Measurements from ENCODE around the gene KBTBD12.

The KBTBD12 gene

DNA sequence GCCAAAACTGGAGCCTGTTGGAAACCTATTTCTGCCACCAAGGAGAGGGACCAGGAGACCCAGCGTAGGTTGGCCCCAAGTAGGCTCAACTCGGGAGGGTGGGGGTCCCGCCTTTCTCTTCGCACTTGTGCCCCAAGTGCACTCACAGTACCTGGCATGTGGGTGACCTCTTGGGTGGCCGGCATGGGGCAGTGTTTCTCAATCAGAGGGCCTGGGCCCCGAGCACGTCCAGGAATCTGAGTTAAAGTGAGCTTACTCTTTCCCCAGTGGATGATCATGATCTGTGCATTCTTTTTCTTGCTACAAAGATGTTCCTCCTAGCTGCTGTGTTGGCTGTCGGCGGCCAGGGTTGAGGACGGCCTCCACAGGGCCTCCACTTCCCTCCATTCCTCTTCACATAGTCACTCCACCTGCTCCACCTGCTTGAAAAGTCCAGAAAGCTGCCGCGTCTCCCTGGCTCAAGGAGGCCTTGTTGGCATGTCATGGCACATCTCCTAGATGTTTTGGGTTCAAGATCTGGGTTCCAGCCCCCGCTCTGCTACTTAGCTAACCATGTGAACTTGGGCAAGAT lies 70.7 kb downstream of the KBTBD12 start:
- DNase-seq (ENCODE audit: low read depth): no peak

DNA sequence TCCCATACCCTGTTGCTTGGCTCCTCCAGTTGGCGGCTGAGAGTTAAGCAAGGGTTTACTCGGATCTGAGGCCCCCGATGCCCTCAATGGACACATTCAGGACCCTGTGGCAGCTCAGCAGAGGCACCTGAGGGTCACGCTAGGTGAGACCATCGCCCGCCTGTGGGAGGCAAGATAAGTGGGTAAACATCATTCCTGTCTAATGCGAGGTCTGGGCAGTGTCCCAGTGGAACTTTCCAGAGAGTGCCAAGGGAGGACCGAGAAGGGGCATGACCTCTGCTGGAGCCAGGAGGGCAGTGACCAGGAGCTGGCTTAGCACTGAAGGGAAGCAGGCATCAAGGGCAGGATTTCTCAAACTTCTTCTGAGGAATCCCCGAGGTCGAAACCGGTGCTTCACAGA lies 71.8 kb downstream of the KBTBD12 start:
- DNase-seq (ENCODE audit: low read depth): no peak

DNA sequence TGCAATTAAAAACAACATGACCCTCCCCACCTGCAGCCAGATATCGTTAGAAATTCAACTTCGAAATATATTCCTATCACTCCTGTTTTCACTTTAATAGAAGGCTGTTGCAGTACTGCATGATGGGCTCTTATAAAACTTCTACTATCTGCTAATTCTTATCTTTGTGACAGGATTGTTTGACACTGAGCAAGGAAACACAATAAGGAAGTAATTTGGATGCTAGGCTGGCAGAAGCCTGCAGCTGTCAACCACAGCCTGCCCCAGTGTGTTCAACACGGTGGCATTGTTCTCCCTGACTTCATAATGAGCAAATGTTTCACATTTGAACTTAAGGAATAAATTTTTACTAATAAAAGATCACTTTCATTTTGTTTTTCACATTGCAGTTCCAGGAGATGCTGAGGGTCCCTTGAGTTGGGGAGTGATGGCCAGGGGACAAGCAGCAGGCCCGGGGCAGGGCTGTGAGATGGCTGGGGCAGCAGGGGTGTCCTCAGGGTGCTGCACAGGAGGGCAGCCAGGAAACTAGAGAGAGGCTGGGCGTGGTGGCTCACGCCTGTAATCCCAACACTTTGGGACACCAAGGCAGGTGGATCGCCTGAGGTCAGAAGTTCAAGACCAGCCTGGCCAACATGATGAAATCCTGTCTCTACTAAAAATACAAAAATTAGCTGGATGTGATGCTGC lies 72.4 kb downstream of the KBTBD12 start:
- no peak for DNase-seq (ENCODE audit: low read depth)

DNA sequence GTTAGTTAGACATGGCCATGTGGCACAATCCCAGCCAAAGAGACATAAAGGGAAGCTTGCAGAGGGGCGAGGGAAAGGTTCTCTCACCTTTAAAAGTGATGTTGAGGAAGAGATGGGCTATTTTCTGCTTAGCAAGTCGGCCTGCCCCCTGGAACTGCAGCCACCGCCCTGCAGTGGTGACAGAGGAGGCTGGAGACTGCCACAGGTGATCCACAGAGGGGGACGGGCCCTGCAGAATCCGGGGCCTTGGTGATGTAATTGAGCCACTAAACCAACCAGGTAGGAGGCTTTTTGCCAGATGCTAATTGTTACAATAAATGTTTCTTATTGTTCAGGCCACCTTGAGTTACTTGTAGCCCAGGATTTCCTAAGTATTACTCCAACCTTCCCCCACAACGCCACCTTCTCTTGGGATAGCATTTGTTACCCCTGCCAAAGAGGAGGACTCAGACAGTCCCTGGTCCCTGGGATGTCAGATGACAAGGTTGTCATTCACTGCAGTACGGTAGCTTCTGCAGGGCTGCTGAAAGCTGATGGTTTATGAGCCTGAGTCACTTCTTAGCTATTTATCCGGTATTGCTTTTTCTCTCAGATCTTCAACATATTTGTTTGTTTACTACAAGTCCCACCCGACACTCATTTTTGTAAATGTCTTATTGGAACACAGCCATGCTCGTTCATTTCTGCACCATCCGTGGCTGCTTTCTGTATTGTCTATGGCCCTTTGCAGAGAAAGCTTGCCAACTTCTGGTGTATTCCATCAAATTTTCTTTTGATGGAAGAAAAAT lies 73.9 kb downstream of the KBTBD12 start:
- no peak for DNase-seq (ENCODE audit: low read depth)

DNA sequence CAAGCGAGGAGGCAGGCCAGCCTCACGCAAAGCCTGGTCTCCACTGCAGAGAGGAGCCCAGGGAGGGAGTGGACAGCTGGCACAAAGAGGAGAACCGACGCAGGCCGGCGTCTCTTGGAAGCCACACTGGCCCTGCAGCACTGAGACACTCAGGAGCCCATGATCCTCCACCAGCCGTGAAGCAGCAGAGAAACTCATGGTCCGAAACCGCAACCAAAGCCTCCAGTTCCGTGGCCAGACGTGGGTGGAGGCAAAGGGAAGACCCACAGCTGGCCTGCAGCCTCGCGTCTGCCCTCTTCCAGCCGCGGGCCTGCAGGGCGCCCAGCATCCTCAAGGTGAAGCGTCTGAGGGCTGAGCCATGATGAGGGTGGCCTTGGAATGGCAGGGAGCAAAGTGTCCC lies 75.0 kb downstream of the KBTBD12 start:
- no peak for DNase-seq (ENCODE audit: low read depth)

DNA sequence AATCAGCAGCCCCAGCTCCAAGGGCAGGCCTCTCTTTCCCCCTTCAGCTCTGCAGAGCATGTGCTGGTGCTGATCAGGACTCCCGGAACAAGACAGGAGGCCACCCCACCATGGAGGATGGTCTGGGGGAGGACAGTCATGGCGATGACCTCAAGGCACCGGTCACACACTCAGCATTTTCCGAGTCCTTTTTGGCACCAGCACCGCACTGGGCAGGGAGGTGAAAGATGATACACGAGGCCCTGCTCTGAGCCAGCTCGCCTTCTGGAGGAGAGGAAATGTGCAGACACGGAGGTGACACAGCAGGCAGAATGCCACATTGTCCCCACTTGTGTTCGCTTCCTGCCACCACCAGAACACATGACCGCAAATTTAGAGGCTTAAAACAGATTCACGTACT lies 75.4 kb downstream of the KBTBD12 start:
- DNase-seq (ENCODE audit: low read depth): no peak

DNA sequence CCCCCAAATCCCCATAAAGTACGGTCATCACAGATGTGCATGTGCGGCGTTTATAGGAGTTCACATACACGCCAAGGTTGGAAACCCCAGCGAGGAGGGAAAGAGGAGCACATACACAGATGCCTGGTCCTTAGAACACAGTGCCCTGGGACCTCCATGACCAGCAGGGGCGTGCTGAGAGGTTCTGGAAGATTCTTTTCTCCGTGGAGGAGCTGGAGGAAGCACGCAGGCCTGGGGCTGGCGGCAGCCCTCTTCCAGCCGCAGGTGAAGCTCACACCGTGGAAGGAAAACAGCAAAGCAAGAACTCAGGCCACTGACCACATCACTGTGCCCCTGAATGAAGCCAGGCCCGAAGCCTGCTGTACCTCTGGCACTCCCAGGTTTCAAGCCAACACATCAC lies 76.2 kb downstream of the KBTBD12 start:
- no peak for DNase-seq (ENCODE audit: low read depth)

DNA sequence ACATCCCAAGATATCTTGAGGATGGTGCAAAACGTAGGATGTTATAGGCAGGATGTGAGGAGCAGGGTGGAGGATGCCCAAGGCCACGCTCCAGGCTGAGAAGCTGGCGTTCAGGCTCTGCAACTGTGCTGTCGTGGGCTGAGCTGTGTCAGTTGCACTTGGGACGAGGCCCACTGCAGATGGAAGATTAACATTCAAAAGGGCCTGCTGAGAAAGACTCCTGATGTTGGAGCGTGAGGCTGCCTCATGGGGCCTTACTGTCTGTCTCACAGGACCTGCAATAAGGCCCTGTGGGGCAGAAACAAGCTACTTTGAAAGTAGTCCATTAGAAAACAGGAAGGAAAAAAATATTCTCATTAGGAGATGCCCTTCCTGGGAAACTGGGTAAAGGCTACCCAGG lies 76.6 kb downstream of the KBTBD12 start:
- DNase-seq (ENCODE audit: low read depth): no peak

DNA sequence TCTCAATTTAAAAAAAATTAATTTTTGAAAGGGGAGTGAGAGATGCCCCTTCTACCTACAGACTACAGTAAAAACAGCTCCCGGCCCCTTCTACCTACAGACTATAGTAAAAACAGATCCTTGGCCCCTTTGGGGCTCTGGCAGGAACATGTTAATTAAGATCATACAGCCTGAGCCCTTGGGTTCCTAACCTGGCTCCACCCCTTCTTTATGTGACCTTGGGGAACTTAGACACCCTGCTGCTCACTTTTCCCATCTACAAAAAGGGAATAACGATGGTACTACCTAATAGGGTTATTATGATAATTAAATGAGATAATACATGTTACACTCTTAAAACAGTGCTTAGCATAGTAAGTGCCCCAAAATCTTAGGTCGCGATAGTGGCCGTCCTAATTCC lies 77.1 kb downstream of the KBTBD12 start:
- DNase-seq (ENCODE audit: low read depth): no peak

DNA sequence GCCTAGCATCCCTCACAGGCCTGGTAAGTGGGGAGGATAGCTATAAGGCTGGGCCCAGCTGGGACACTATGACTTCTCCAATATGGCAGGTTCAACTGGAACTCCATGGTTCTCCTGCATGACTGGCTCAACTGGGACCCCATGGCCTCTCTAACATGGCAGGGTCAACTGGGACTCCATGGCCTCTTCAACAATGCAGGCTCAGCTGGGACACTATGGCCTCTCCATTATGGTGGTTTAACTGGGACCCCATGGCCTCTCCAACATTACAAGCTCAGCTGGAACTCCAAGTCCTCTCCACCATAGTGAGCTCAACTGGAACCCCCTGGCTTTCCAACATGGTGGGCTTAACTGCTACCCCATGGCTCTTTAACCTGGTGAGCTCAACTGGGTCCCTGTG lies 79.0 kb downstream of the KBTBD12 start:
- no peak for DNase-seq (ENCODE audit: low read depth)

DNA sequence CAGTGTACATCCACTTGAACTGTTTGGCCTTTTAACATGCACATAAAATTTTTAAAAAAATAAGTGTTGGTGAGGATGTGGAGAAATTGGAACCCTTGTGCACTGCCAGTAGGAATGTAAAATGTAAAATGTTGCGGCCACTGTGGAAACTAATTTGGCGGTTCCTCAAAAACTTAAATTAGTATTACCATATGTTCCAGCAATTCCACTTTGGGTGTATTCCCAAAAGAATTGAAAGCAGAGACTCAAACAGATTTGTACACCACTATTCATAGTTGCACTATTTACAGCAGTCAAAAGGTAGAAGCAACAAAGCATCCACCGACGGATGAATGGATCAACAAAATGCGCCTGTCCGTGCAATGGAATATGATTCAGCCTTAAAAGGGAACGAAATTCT lies 82.0 kb downstream of the KBTBD12 start:
- no peak for DNase-seq (ENCODE audit: low read depth)

DNA sequence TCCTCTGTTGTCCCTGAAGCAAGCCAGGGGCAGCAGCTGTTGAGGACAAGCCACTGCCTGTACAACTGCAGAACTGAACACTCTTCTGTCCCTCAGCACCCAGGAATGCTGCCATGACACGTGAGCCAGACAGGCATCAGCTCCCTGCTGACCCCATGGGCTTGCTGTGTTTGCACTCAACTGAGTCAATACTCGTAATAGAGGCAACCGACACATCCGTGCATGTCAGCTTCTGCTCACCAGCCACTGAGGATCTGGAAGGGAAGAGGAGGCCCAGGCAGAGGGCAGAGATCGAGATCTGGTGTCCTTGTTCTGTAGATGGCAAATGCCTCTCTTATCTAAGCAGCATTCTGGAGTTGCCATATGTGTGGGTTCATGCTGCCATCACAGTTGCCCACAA lies 82.9 kb downstream of the KBTBD12 start:
- DNase-seq (ENCODE audit: low read depth): no peak

DNA sequence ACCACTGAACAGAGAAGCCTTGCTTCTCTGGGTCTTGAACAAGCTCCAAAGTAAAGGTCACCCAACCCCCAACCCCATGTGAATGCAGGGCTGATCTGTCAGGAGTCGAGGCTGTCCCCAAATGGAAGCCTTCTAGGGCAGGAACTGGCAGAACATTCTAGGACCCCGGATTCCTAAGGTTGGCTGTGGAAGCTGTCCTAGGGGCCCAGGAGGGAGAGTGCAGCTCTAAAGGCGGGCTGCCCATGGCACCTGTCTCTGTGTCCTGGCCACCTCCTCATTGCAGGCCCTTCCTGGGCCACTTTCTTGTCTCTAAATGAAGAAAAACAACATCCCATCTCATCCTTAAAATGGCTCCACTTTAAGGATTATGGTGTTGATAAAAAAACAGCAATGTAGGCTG lies 83.6 kb downstream of the KBTBD12 start:
- no peak for DNase-seq (ENCODE audit: low read depth)

DNA sequence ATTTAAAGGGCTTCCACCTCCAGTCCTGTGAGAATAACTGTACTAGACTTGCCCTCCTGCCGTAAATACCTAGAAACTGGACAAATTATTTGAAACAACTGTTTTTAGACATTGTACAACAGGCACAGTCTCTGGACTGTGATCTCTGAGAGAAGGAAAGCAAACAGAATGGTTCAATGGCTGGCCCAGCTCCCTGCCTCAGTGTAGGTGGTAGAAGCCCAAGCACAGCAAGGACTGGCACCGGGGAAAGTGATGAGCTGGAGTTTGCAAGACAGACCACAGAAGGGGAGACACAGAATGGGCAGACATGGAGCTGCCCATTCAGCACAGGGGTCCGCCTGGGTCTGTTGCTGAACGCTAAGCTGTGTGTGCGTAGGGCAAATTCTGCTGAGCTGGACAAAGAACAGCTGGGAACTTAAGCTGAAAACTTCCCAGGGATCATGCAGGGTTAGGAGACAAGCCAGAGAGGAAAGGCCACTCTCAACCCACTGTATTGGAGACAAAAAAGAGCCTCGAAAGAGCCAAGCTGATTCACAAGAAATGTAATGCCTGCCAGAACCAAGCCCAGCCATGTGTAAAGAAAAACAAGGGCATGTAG lies 84.6 kb downstream of the KBTBD12 start:
- DNase-seq (ENCODE audit: low read depth): no peak

DNA sequence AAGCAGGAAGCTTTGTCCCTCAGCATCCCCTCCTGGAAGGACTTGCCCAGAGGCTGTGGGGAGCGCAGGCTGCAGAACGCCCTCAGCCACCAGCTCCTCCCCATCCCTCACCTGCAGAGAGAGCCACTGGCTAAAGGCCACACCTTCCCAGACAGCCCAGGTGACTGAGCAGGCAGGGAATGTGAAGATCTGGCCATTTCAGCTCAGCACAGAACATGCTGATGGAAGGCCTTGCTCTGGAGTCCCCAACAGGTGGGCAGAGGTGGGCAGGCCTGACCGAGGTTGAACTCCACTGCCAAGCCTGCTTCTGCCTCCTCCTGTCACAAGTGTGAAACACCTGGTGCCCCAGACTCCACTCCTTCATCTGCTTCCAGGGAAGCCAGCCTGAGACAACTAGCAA lies 86.5 kb downstream of the KBTBD12 start:
- no peak for DNase-seq (ENCODE audit: low read depth)

DNA sequence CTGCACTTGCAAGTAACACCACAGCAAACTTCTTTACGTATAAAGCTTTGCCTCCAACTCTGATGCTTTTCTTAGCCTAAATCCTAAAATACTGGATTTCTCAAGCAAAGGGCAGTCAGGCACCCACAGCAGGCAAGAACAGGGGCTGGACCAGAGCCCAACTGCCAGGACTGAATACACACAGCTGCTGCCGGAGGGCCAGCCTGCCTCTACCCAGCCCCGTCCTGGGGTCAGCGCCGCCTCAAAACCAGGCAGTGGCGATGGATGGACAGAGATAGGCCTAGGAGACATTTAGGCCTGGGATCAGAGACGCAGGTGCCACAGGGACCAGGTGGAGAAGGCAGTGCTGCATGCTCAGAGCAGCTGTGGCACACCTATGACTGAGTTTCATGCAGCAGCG lies 89.6 kb downstream of the KBTBD12 start:
- DNase-seq (ENCODE audit: low read depth): no peak

DNA sequence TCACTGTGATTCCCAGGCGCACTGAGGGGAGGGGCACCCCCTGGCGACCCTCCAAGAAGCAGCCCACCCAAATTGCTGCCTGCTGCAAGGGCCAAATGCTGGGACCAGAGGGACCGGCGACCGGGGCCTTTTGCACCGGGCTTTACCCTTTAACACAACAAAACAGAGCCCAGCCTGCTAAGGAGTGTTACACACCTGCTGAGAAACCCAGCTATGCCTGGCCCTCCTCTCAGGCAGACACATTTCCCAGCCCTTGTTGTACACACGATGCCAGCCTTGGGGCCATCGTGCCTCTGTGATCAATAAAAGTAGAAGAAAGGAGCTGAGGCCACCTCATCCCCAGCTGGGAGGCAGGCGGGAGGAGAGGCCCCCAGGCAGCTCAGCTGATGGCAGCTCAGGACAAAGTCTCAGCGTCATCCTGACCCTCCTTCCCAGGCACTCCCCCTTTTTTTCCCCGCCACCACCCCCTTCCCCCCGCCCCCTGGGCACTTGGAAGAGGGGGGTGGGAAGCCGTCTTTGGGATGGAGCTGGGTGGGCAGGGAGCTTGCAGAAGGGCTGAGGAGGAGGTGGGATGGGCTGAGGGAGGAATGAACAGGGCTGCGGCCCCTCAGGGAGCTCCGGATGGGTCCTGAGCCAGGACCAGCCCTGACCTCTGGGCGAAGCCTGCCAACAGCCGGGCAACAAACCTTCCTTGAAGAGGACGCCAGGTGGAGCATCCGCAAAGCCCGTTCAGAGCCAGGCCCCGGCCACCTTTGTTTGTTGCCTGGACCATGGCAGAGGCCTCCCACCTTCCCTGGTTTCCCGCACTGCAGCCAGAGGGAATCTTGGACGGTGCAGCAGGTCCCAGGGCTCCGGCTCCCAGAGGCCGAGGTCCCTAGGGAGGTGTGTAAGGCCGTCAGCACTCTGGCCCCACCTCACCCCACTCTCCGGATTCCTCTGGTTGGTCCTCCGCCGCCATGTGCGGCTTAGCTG lies 91.3 kb downstream of the KBTBD12 start:
- DNase-seq (ENCODE audit: low read depth): no peak

DNA sequence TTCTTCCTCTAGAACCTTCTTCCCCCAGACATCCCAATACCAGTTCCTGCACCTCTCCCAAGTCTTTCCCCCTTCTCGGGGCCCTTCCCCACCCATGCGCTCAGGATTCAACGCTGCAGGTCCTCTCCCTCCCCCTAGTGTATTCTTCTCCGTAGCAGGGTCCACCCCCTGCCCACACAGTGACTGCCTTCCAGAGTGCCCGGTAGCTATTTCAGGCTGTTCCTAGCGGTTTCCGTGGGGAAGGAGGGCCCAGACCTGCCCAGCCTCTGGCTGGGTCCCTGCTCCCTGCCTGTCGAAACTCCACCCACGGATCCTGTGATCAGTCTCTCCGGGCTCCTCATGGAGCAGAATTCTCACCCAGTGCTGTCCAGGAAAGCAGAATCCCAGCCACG lies 92.0 kb downstream of the KBTBD12 start:
- DNase-seq (ENCODE audit: low read depth): no peak

DNA sequence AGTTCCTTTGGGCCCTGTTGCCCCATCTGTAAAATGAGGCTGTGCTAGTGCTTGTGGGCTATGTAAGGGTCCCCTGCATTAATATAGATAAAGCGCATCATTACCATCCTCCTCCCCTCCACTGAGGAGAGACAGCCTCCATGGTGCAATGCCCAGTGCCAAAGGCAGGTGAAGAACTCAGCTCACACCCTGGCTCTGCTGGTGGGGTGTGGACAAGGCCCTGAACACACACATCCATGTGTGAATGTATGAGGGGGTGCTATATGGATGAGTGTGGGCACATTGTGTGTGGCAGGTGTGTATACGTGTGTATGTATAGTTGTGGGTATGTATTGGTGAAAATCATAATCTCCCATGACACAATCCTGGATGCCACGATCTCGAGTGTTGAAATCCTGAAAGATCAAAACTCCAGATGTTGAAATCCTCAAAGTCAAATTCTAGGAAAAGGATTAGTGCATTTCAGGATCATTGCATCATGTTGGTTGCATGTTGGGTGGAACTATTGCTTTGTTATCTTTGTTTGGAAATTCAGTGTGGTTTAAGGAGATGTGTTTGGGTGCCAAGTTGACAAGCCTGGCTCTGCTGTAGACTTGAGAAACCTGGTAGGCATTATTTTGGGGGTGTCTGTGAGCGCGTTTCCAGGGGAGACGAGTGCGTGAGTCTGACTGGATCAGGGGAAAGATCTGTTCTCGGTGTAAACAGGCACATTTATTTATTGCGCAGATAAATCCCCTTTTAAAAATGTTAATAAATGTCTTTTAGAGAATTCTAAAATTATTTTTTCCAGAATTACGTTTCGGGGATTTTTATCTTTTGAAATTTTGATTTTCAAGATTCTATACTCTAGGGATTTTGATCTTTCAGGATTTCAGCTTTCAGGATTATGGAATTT lies 95.2 kb downstream of the KBTBD12 start:
- DNase-seq (ENCODE audit: low read depth): no peak

DNA sequence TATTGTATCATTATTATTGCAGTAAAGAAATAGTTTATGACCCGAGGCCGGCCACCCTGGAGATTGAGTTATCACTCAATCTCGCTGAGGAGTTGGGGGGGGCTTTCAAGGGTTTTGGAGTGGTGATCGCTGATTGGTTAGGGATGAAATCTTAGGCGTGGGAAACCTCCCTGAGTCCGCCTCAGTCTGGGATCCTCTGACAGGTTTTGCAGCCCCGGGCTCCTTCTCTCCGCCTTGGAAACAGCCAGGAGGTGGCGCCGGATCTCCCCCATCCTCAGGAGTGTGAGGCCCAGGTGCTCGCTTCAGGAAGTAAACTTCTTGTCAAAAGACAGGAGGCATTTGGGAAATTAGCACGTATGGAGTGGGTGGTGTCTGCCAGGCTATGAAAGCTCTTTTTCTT lies 96.1 kb downstream of the KBTBD12 start:
- DNase-seq (ENCODE audit: low read depth): no peak

DNA sequence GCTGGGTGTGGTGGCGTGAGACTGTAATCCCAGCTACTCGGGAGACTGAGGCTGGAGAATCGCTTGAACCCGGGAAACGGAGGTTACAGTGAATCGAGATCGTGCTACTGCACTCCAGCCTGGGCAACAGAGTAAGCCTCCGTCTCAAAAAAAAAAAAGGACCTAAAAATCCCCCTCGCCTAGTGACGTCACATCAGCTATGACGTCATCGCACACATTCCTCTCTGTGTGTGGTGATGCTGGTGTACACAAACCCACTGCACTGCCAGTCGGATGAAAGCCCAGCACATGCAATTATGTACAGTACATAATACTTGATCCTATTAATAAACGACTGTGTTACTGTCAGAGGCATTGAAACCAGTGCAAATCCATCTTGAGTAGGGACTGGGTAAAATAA lies 97.0 kb downstream of the KBTBD12 start:
- no peak for DNase-seq (ENCODE audit: low read depth)
